GM12878 (cell line): ENCODE results near the gene SLC24A3. TPM values are rescaled to one million over a fixed set of nuclear protein-coding genes. Genes with fewer than 3 reads are reported as not detected.

Experiments
- ATAC-seq: fragments of 200-7000 bp; cut with Tn5 transposase; 3 replicates; pipeline ENCODE4 v1.9.1; 2020; ENCODE audit warnings: mild to moderate bottlenecking, moderate library complexity
- BruUV-seq: library from RNA; stranded (reverse); fragments of 400-500 nt; replicated peaks from 2 replicates; lab custom pipeline; 2021; lab: Mats Ljungman, UMichigan
- CTCF ChIA-PET: fragments of 300-600 bp; sonication (Branson Sonifier 250); formaldehyde crosslinking; extraction: SDS; loops from one replicate; lab custom pipeline; 2021; ENCODE audit warnings: inconsistent platforms; lab: Yijun Ruan, JAX
- POLR2A ChIA-PET: fragments of 350-600 bp; formaldehyde crosslinking; extraction: SDS; loops from one replicate; lab custom pipeline; 2021; ENCODE audit warnings: inconsistent platforms; lab: Charles Lee
- RAD21 ChIA-PET: fragments of 300-600 bp; sonication (Branson Sonifier 250); formaldehyde crosslinking; loops from one replicate; lab custom pipeline; 2023; ENCODE audit warnings: antibody characterized with exemption; ENCODE audit not compliant: unreplicated experiment; lab: Charles Lee
- SMC1A ChIA-PET: fragments of 300-600 bp; sonication (Branson Sonifier 250); formaldehyde crosslinking; loops from one replicate; lab custom pipeline; 2023; ENCODE audit not compliant: unreplicated experiment, uncharacterized antibody; lab: Charles Lee
- DNase-seq: peaks from one replicate; pipeline ENCODE4 v3.0.0-alpha.2; 2011; ENCODE audit warnings: low read depth, low spot score
- FAIRE-seq: peaks from 3 replicates; lab custom pipeline; 2011; peaks lifted over from hg19 to GRCh38; lab: Jason Lieb, UNC
- H2AFZ ChIP-seq: 2 replicates; pipeline ENCODE4 v1.6.0; 2011; ENCODE audit warnings: low read depth, low read length, control low read depth; ENCODE audit not compliant: control insufficient read depth
- H3K27ac ChIP-seq: 2 replicates; pipeline ENCODE4 v1.5.1; 2011; ENCODE audit warnings: control low read depth; ENCODE audit not compliant: control insufficient read depth, insufficient read depth
- H3K27me3 ChIP-seq, 2 experiments: replicated peaks in 1 of 2; 2 replicates each; pipeline versions ENCODE4 v1.6.0 to v1.6.1; 2011; ENCODE audit warnings: low read length in 1 of 2; ENCODE audit not compliant: control insufficient read depth in 2 of 2, insufficient read depth in 2 of 2
- H3K36me3 ChIP-seq, 2 experiments: 2 replicates each; pipeline ENCODE4 v1.5.1; 2011; ENCODE audit warnings: low read length in 1 of 2; ENCODE audit not compliant: control insufficient read depth in 2 of 2, insufficient read depth in 2 of 2
- H3K4me1 ChIP-seq: 2 replicates; pipeline ENCODE4 v1.6.1; 2011; ENCODE audit warnings: mild to moderate bottlenecking, low read length, moderate library complexity, mixed read lengths; ENCODE audit not compliant: control insufficient read depth, insufficient read depth
- H3K4me2 ChIP-seq: 2 replicates; pipeline ENCODE4 v1.6.0; 2011; ENCODE audit warnings: control low read depth; ENCODE audit not compliant: control insufficient read depth, insufficient read depth
- H3K4me3 ChIP-seq: fragments of 200-600 bp; sonication (generic); 2 replicates; pipeline ENCODE4 v1.5.1; 2016
- H3K79me2 ChIP-seq: 2 replicates; pipeline ENCODE4 v1.6.0; 2011; ENCODE audit warnings: low read length; ENCODE audit not compliant: control insufficient read depth, insufficient read depth
- H3K9ac ChIP-seq: 2 replicates; pipeline ENCODE4 v1.8.0; 2011; ENCODE audit warnings: low read length, control low read depth, mixed read lengths; ENCODE audit not compliant: control insufficient read depth, insufficient read depth
- H3K9me3 ChIP-seq: replicated peaks from 3 replicates; pipeline ENCODE4 v1.5.1; 2011; ENCODE audit warnings: mild to moderate bottlenecking, low read length; ENCODE audit not compliant: control insufficient read depth, insufficient read depth
- H4K20me1 ChIP-seq: 2 replicates; pipeline ENCODE4 v1.6.0; 2011; ENCODE audit not compliant: control insufficient read depth, insufficient read depth
- HSF1 ChIP-seq: fragments of 150-350 bp; IDR thresholded peaks from 2 replicates; pipeline ENCODE4 v1.6.1; 2014; ENCODE audit warnings: mild to moderate bottlenecking, low read depth, low read length
- MXI1 ChIP-seq: fragments of 150-350 bp; IDR thresholded peaks from 2 replicates; pipeline ENCODE4 v1.6.1; 2011; ENCODE audit warnings: low read depth, mild to moderate bottlenecking, inconsistent platforms, low read length, improper control_type of control experiment
- NR2C1 ChIP-seq: fragments of 450-650 bp; IDR thresholded peaks from 2 replicates; pipeline ENCODE4 v1.6.1; 2017; ENCODE audit warnings: antibody characterized with exemption, mild to moderate bottlenecking, moderate library complexity
- NR2C2 ChIP-seq: IDR thresholded peaks from 2 replicates; pipeline ENCODE4 v1.6.1; 2011; ENCODE audit warnings: borderline replicate concordance, low read depth; ENCODE audit not compliant: control insufficient read depth, insufficient read length
- RB1 ChIP-seq: fragments of 450-650 bp; formaldehyde crosslinking; IDR thresholded peaks from 2 replicates; pipeline ENCODE4 v1.6.1; 2017; ENCODE audit warnings: mild to moderate bottlenecking, borderline replicate concordance
- RELA ChIP-seq: fragments of 450-650 bp; IDR thresholded peaks from 2 replicates; pipeline ENCODE4 v1.8.0; 2014; ENCODE audit warnings: borderline replicate concordance; ENCODE audit not compliant: partially characterized antibody
- REST ChIP-seq: IDR thresholded peaks from 2 replicates; pipeline ENCODE4 v1.6.1; 2012; ENCODE audit warnings: mild to moderate bottlenecking, low read depth, low read length
- SRF ChIP-seq, 2 experiments: IDR thresholded peaks; 2 replicates each; pipeline ENCODE4 v1.6.1; 2011; ENCODE audit warnings: low read depth in 2 of 2, low read length in 2 of 2, mild to moderate bottlenecking in 1 of 2, moderate library complexity in 1 of 2
- SUZ12 ChIP-seq: fragments of 200-600 bp; sonication (generic); IDR thresholded peaks from one replicate; pipeline ENCODE4 v1.6.1; 2018; ENCODE audit warnings: antibody characterized with exemption, mild to moderate bottlenecking; ENCODE audit not compliant: unreplicated experiment
- TAF1 ChIP-seq: IDR thresholded peaks from 2 replicates; pipeline ENCODE4 v1.6.1; 2011; ENCODE audit warnings: mild to moderate bottlenecking, low read depth, low read length, borderline replicate concordance
- YY1 ChIP-seq: IDR thresholded peaks from 2 replicates; pipeline ENCODE4 v1.6.1; 2011; ENCODE audit warnings: low read depth, mild to moderate bottlenecking, low read length
- ZNF207 ChIP-seq: fragments of 450-650 bp; IDR thresholded peaks from 2 replicates; pipeline ENCODE4 v1.6.1; 2014; ENCODE audit warnings: antibody characterized with exemption, mild to moderate bottlenecking, borderline replicate concordance
- ZNF217 ChIP-seq: fragments of 450-650 bp; IDR thresholded peaks from 2 replicates; pipeline ENCODE4 v1.6.1; 2017; ENCODE audit warnings: antibody characterized with exemption, mild to moderate bottlenecking
- WGBS: methylation state at CpG from one replicate; pipeline ENCODE4 v1.1.6; 2016; ENCODE audit warnings: low lambda C conversion rate; ENCODE audit not compliant: insufficient replicate concordance, insufficient coverage; ENCODE audit errors: missing lambda C conversion rate; 5-methylcytosine and 5-hydroxymethylcytosine counted together
- in situ Hi-C: fragments of 300-500 bp; cut with MboI; formaldehyde crosslinking; loops from 9 replicates; pipeline ENCODE4 v1.14.3; 2018; ENCODE audit warnings: mixed read lengths
- intact Hi-C: fragments of 100-400 bp; cut with micrococcal nuclease; formaldehyde crosslinking; loops from one replicate; pipeline ENCODE4 v1.14.2; 2022; ENCODE audit not compliant: unreplicated experiment
- polyA plus RNA-seq, 11 experiments: library from polyadenylated mRNA; depleted of rRNA in 4 of 11; unstranded in 6 of 11; stranded (reverse) in 5 of 11; fragments of >200 nt; fragmentation: Nextera tagmentation in 4 of 11; fragmentation: Illumina TruSeq in 1 of 11; extraction: Ambion mirVana in 4 of 11; extraction: Trizol in 1 of 11; gene quantifications; 1 replicate in 1 of 11; 2 replicates in 10 of 11; pipeline versions ENCODE4 v1.2.1 to v1.2.3, GENCODE V29; 2011 to 2016; ENCODE audit warnings: inconsistent platforms in 2 of 11, missing spikeins in 2 of 11, low read depth in 1 of 11
- total RNA-seq, 4 experiments: library from RNA; depleted of rRNA in 3 of 4; stranded (reverse); fragments of >200 nt in 3 of 4; fragmentation: Illumina TruSeq in 1 of 4; extraction: Trizol in 1 of 4; gene quantifications; 2 replicates each; pipeline versions ENCODE4 v1.2.1 to v1.2.3, GENCODE V29; 2013 to 2021

SLC24A3 gene
- total and polyA plus RNA-seq, 10 of the 15 experiments (the other 5 are each of a cell fraction or from before 2014, with no cell fraction given): 0.04 TPM; not detected in 9

DNA sequence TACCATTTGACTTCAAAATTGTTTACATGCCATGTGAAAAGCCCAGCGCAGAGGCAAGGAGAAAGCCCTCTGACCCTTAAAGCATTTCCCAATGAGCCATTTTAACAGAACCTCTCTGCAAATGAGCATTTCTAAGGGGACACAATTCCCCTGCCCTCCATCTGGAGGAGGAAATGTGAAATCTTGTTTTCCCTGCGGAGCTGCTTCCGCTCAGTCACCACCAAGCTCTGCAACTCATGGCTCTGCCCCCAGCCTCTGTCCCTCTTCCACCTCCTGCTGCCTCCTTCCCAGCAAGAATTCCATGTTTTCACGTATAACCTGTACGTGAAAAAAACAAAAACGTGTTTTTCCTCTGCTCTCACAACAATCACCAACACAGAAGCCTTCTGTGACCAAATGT is 557.9 kb downstream of the SLC24A3 start:
- no peak for ATAC-seq
- no peak for FAIRE-seq
- POLR2A ChIA-PET: interaction anchor here (1.5 kb wide), 1 partner anchor 64 kb away, joined by 4 read pairs; no protein-coding TSS in a partner anchor

More for the DNA sequence above, 557.9 kb downstream of the SLC24A3 start:
- H3K9ac ChIP-seq: no peak overlapping the region
- H3K27ac ChIP-seq: no peak overlapping the region
- intact Hi-C loops: no loop called here
- no peaks in the 10 kb centered on the region for H3K36me3 ChIP-seq
- no peaks in the 10 kb centered on the region for H3K4me1 ChIP-seq
- no peaks in the 10 kb centered on the region for H4K20me1 ChIP-seq
- no peaks in the 10 kb centered on the region for H3K79me2 ChIP-seq
- no TSS peak for BruUV-seq
- no peak overlapping the region for H3K4me3 ChIP-seq
- RAD21 ChIA-PET: interaction anchor here (0.7 to 2.3 kb wide), 6 partner anchors 9 to 47 kb away, joined by 3 to 9 read pairs (median 4); no protein-coding TSS in a partner anchor
- in situ Hi-C loops: no loop called here
- 31% methylated on average over 6 of the region's 6 CpGs for WGBS
- peaks cover 3 to 7% of the 10 kb centered on the region in 2 experiments for H3K27me3 ChIP-seq
- no peak overlapping the region for H2AFZ ChIP-seq
- no peak for DNase-seq
- H3K9me3 ChIP-seq: no peaks in the 10 kb centered on the region
- SMC1A ChIA-PET: interaction anchor here (1.0 to 2.4 kb wide), 8 partner anchors 9 to 77 kb away, joined by 3 to 11 read pairs (median 4); no protein-coding TSS in a partner anchor
- TF ChIP-seq HSF1 (no peak), RELA (no peak), SRF (IDR thresholded peaks at IDR 0.05; ENCODE audit: low read depth in 2 of 2, low read length in 2 of 2) (no peak), ZNF207 (no peak), NR2C1 (no peak), RB1 (no peak), ZNF217 (no peak), TAF1 (no peak), REST (no peak), MXI1 (no peak), SUZ12 (no peak), YY1 (no peak), NR2C2 (no peak)
- TF ChIP-seq, all 136 proteins: peak for 0
- H3K4me2 ChIP-seq: no peak overlapping the region
- CTCF ChIA-PET: interaction anchor here (1.0 to 1.9 kb wide), 6 partner anchors 9 to 80 kb away, joined by 3 to 8 read pairs (median 4); no protein-coding TSS in a partner anchor
